Upper lobe of right lung (tissue), 1 donor: ENCODE data around the gene ARID1B. TPM values are rescaled to one million over a fixed set of nuclear protein-coding genes. Genes with fewer than 3 reads are reported as not detected.

ENCODE experiments used
- ATAC-seq: fragments of 200-7000 bp; cut with Tn5 transposase; one replicate; pipeline ENCODE4 v1.9.1; 2020; ENCODE audit warnings: mild to moderate bottlenecking, moderate library complexity
- DNase-seq: peaks from one replicate; pipeline ENCODE4 v3.0.0-alpha.2; 2020
- H3K27ac ChIP-seq: fragments of 200-600 bp; one replicate; pipeline ENCODE4 v1.8.0; 2022
- H3K27me3 ChIP-seq: fragments of 200-600 bp; one replicate; pipeline ENCODE4 v1.8.0; 2022; ENCODE audit warnings: mild to moderate bottlenecking
- H3K36me3 ChIP-seq: fragments of 200-600 bp; one replicate; pipeline ENCODE4 v1.8.0; 2022
- H3K4me1 ChIP-seq: fragments of 200-600 bp; one replicate; pipeline ENCODE4 v1.8.0; 2022
- H3K4me3 ChIP-seq: fragments of 200-600 bp; one replicate; pipeline ENCODE4 v1.8.0; 2022; ENCODE audit warnings: mild to moderate bottlenecking
- H3K9me3 ChIP-seq: fragments of 200-600 bp; one replicate; pipeline ENCODE4 v1.8.0; 2022
- CTCF ChIP-seq: fragments of 200-600 bp; IDR thresholded peaks from one replicate; pipeline ENCODE4 v1.8.0; 2022; ENCODE audit warnings: antibody characterized with exemption
- intact Hi-C: fragments of 100-400 bp; cut with DNase I; formaldehyde crosslinking; loops from one replicate; pipeline ENCODE4 v1.11.0; 2022
- total RNA-seq: library from RNA; stranded (reverse); fragmentation: NEBNext Ultra II Directional; extraction: Animal tissue kit (Norgen Biotek cat#: 25700); gene quantifications from one replicate; pipeline ENCODE4 v1.2.1, GENCODE V29; 2021
- donor health status: DM: no; HTN: yes; CAD: no; lungs with severe emphysema.

Gene ARID1B
- total RNA-seq, 1 donor from 2014 or later = 80.4 TPM

- no peaks in the 10 kb centered on the region for H3K27me3 ChIP-seq
- H3K9me3 ChIP-seq = no peaks in the 10 kb centered on the region
- ATAC-seq (peak; percentile 18), DNase-seq (no peak)
- no peak overlapping the region for H3K4me3 ChIP-seq
- no peak overlapping the region for H3K27ac ChIP-seq
- peaks cover 24% of the 10 kb centered on the region for H3K4me1 ChIP-seq
- no peaks in the 10 kb centered on the region for H3K36me3 ChIP-seq
- intact Hi-C loops = no loop called here
- TF ChIP-seq CTCF = no peak
These were observed 215.0 kb downstream of the ARID1B start for GRCh38 chr6:156992020-156992804.

- Histone ChIP-seq H3K4me3 (no peak overlapping the region), H3K4me1 (peaks cover 17% of the 10 kb centered on the region), H3K27me3 (no peaks in the 10 kb centered on the region), H3K36me3 (no peaks in the 10 kb centered on the region), H3K9me3 (no peaks in the 10 kb centered on the region), H3K27ac (no peak overlapping the region)
- intact Hi-C loops = no loop called here
- DNase-seq (no peak), ATAC-seq (no peak)
- TF ChIP-seq CTCF = no peak
These were observed 216.5 kb downstream of the ARID1B start for GRCh38 chr6:156993713-156994112.

GRCh38 chr6:156994215-156995076 is 217.3 kb downstream of the ARID1B start:
- no peak for TF ChIP-seq CTCF
- Histone ChIP-seq H3K27ac (no peak overlapping the region), H3K9me3 (no peaks in the 10 kb centered on the region), H3K4me3 (no peak overlapping the region), H3K36me3 (no peaks in the 10 kb centered on the region), H3K27me3 (no peaks in the 10 kb centered on the region), H3K4me1 (peaks cover 17% of the 10 kb centered on the region)
- DNase-seq (no peak), ATAC-seq (peak; percentile 24)
- intact Hi-C loops = no loop called here

GRCh38 chr6:156995502-156995901 is 218.3 kb downstream of the ARID1B start:
- intact Hi-C loops = no loop called here
- no peaks in the 10 kb centered on the region for H3K9me3 ChIP-seq

GRCh38 chr6:156996265-156996664 is 219.1 kb downstream of the ARID1B start:
- ATAC-seq (no peak), DNase-seq (no peak)
- Histone ChIP-seq H3K4me3 (no peak overlapping the region), H3K27ac (no peak overlapping the region), H3K36me3 (no peaks in the 10 kb centered on the region), H3K4me1 (peaks cover 17% of the 10 kb centered on the region), H3K9me3 (no peaks in the 10 kb centered on the region), H3K27me3 (no peaks in the 10 kb centered on the region)
- intact Hi-C loops = no loop called here
- TF ChIP-seq CTCF = no peak

More at GRCh38 chr6:156995502-156995901, 218.3 kb downstream of the ARID1B start:
- peaks cover 17% of the 10 kb centered on the region for H3K4me1 ChIP-seq
- ATAC-seq (no peak), DNase-seq (no peak)
- TF ChIP-seq CTCF = no peak
- no peak overlapping the region for H3K27ac ChIP-seq
- no peak overlapping the region for H3K4me3 ChIP-seq
- no peaks in the 10 kb centered on the region for H3K27me3 ChIP-seq
- H3K36me3 ChIP-seq = no peaks in the 10 kb centered on the region
